K562 (cell line): Measurements from ENCODE around the gene MAK. TPM values are rescaled to one million over a fixed set of nuclear protein-coding genes. Genes with fewer than 3 reads are reported as not detected.
A peak's percentile ranks its signal among the peaks of the same experiment; 100 is the strongest.

Source experiments
- CBFA2T2 ChIP-seq: fragments of 450-650 bp; conservative IDR thresholded peaks from 2 replicates; pipeline ENCODE4 v1.6.1; 2017; ENCODE audit warnings: mild to moderate bottlenecking
- CGGBP1 ChIP-seq: fragments of 250-450 bp; sonication (Bioruptor Pico); IDR thresholded peaks from 2 replicates; pipeline ENCODE4 v1.9.0; 2021; ENCODE audit warnings: mild to moderate bottlenecking
- DACH1 ChIP-seq: fragments of 450-650 bp; IDR thresholded peaks from 2 replicates; pipeline ENCODE4 v1.6.1; 2018; ENCODE audit not compliant: partially characterized antibody
- ELF4 ChIP-seq: fragments of 450-650 bp; formaldehyde crosslinking; IDR thresholded peaks from 2 replicates; pipeline ENCODE4 v1.4.0; 2022; ENCODE audit warnings: missing genetic modification characterization
- EP300 ChIP-seq: IDR thresholded peaks from 2 replicates; pipeline ENCODE4 v1.6.1; 2012; ENCODE audit warnings: low read length, improper control_type of control experiment
- FOXA3 ChIP-seq, 2 experiments: fragments of 450-650 bp in 1 of 2; sonication (generic) in 1 of 2; formaldehyde crosslinking; IDR thresholded peaks in 1 of 2; conservative IDR thresholded peaks in 1 of 2; 2 replicates each; pipeline versions ENCODE4 v1.4.0 to v1.8.0; 2020 to 2022; ENCODE audit warnings: mild to moderate bottlenecking in 2 of 2, missing genetic modification reagents in 1 of 2
- FOXO4 ChIP-seq: fragments of 450-650 bp; formaldehyde crosslinking; IDR thresholded peaks from 2 replicates; pipeline ENCODE4 v1.4.0; 2020; ENCODE audit warnings: mild to moderate bottlenecking, moderate library complexity
- HNRNPUL1 ChIP-seq: fragments of 200-400 bp; formaldehyde crosslinking; IDR thresholded peaks from 2 replicates; pipeline ENCODE4 v1.6.1; 2017; ENCODE audit warnings: low read length
- ILF3 ChIP-seq: fragments of 450-650 bp; IDR thresholded peaks from 2 replicates; pipeline ENCODE4 v1.6.1; 2018; ENCODE audit warnings: antibody characterized with exemption, mild to moderate bottlenecking, moderate library complexity, borderline replicate concordance
- MCM3 ChIP-seq: fragments of 450-650 bp; IDR thresholded peaks from 2 replicates; pipeline ENCODE4 v1.6.1; 2016
- MEIS2 ChIP-seq: fragments of 450-650 bp; IDR thresholded peaks from 2 replicates; pipeline ENCODE4 v1.6.1; 2014; ENCODE audit warnings: mild to moderate bottlenecking; ENCODE audit not compliant: partially characterized antibody
- MTA3 ChIP-seq: fragments of 450-650 bp; formaldehyde crosslinking; IDR thresholded peaks from 2 replicates; pipeline ENCODE4 v1.6.1; 2017; ENCODE audit warnings: mild to moderate bottlenecking, borderline replicate concordance
- NR2C2 ChIP-seq, 2 experiments: fragments of 200-800 bp in 1 of 2; sonication (Bioruptor generic) in 1 of 2; sonication (generic) in 1 of 2; formaldehyde crosslinking in 1 of 2; IDR thresholded peaks; 2 replicates each; pipeline versions ENCODE4 v1.6.1 to v1.8.0; 2016 to 2022; ENCODE audit warnings: mild to moderate bottlenecking in 1 of 2, missing compliant biosample characterization in 1 of 2, missing genetic modification characterization in 1 of 2, missing genetic modification reagents in 1 of 2
- RAD51 ChIP-seq: fragments of 450-650 bp; IDR thresholded peaks from 2 replicates; pipeline ENCODE4 v1.7.1; 2016; ENCODE audit warnings: low read depth, mild to moderate bottlenecking, borderline replicate concordance
- RB1 ChIP-seq: fragments of 450-650 bp; IDR thresholded peaks from 2 replicates; pipeline ENCODE4 v1.6.1; 2017; ENCODE audit warnings: low read depth, mild to moderate bottlenecking
- STAT5B ChIP-seq: fragments of 250-450 bp; sonication (Bioruptor Pico); IDR thresholded peaks from 2 replicates; pipeline ENCODE4 v1.8.0; 2021; ENCODE audit warnings: mild to moderate bottlenecking, inconsistent platforms
- SUPT5H ChIP-seq: fragments of 450-650 bp; IDR thresholded peaks from 2 replicates; pipeline ENCODE4 v1.6.1; 2016
- TGIF2 ChIP-seq: sonication (generic); formaldehyde crosslinking; IDR thresholded peaks from 2 replicates; pipeline ENCODE4 v1.8.1; 2022; ENCODE audit warnings: mild to moderate bottlenecking, missing genetic modification reagents, moderate library complexity
- ZBTB5 ChIP-seq: fragments of 450-650 bp; IDR thresholded peaks from 2 replicates; pipeline ENCODE4 v1.6.1; 2017; ENCODE audit warnings: antibody characterized with exemption
- ZNF274 ChIP-seq: IDR thresholded peaks from 2 replicates; pipeline ENCODE4 v1.6.1; 2011; ENCODE audit warnings: low read depth, mild to moderate bottlenecking, low read length, moderate library complexity, borderline replicate concordance
- ZNF449 ChIP-seq: fragments of 250-450 bp; sonication (Bioruptor Pico); IDR thresholded peaks from 2 replicates; pipeline ENCODE4 v1.8.0; 2022; ENCODE audit warnings: moderate library complexity, mild to moderate bottlenecking, inconsistent platforms
- ZNF561 ChIP-seq: fragments of 450-650 bp; formaldehyde crosslinking; conservative IDR thresholded peaks from 2 replicates; pipeline ENCODE4 v1.4.0; 2020; ENCODE audit warnings: mild to moderate bottlenecking, moderate library complexity
- ZSCAN32 ChIP-seq: fragments of 450-650 bp; formaldehyde crosslinking; IDR thresholded peaks from 2 replicates; pipeline ENCODE4 v1.4.0; 2020; ENCODE audit warnings: mild to moderate bottlenecking, moderate library complexity
- polyA plus RNA-seq, 8 experiments: library from polyadenylated mRNA; depleted of rRNA in 4 of 8; stranded (reverse) in 5 of 8; unstranded in 3 of 8; fragments of >200 nt; fragmentation: Nextera tagmentation in 2 of 8; fragmentation: Illumina TruSeq in 1 of 8; extraction: Ambion mirVana in 2 of 8; extraction: Trizol in 1 of 8; gene quantifications; 2 replicates each; pipeline versions ENCODE4 v1.2.1 to v1.2.3, GENCODE V29; 2011 to 2014; ENCODE audit warnings: inconsistent platforms in 1 of 8, missing spikeins in 1 of 8
- total RNA-seq, 7 experiments: library from RNA; depleted of rRNA in 6 of 7; stranded (reverse); fragments of >200 nt in 6 of 7; fragmentation: Illumina TruSeq in 2 of 7; extraction: Trizol in 2 of 7; gene quantifications; 2 replicates each; pipeline versions ENCODE4 v1.2.1 to v1.2.3, GENCODE V29; 2011 to 2021; ENCODE audit warnings: low replicate concordance in 1 of 7
- TF ChIP-seq, protein P1 (sequence below): fragments of 450-650 bp; IDR thresholded peaks from 2 replicates; pipeline ENCODE4 v1.6.1; 2016; ENCODE audit warnings: low read depth, mild to moderate bottlenecking, moderate library complexity

MAK gene
- total and polyA plus RNA-seq, 9 of the 15 experiments (the other 6 are each of a cell fraction or from before 2014, with no cell fraction given): 0.25 to 1.1 (median 0.53) TPM

- TF ChIP-seq TGIF2 (no peak), ZBTB5 (no peak), RB1 (peak; percentile 95), MTA3 (peak; percentile 49), EP300 (peak; percentile 33), ILF3 (no peak), SUPT5H (peak; percentile 92), ELF4 (0 out of 2 replicates have a peak, but pooled peaks have one; percentile 47), MEIS2 (peak; percentile 87), FOXO4 (CRISPR knock-in tag) (no peak), ZNF274 (peak; percentile 56; the same call in 1 of the 2 replicates), FOXA3 (CRISPR knock-in tag; conservative IDR thresholded peaks at IDR 0.05 in 1 of 2, IDR thresholded peaks at IDR 0.05 in 1 of 2) (peak in 1 of 2 experiments; percentile 57; a peak in 1 of 4 replicates), ZNF561 (CRISPR knock-in tag) (no peak), NR2C2 (CRISPR knock-in tag; IDR thresholded peaks at IDR 0.05) (no peak), NR2C2 (tag; IDR thresholded peaks at IDR 0.05) (peak; percentile 59; the same call in 1 of the 2 replicates), DACH1 (no peak), RAD51 (peak; percentile 36; the same call in 1 of the 2 replicates), MCM3 (no peak), CBFA2T2 (no peak), CGGBP1 (CRISPR knock-in tag) (no peak), HNRNPUL1 (no peak), ZSCAN32 (no peak), STAT5B (CRISPR knock-in tag) (no peak), ZNF449 (CRISPR knock-in tag) (0 out of 2 replicates have a peak, but pooled peaks have one; percentile 19)
- TF ChIP-seq, protein P1, sequence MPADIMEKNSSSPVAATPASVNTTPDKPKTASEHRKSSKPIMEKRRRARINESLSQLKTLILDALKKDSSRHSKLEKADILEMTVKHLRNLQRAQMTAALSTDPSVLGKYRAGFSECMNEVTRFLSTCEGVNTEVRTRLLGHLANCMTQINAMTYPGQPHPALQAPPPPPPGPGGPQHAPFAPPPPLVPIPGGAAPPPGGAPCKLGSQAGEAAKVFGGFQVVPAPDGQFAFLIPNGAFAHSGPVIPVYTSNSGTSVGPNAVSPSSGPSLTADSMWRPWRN: peak; percentile 80
Measured at GRCh38 chr6:10747251-10747972, 90.9 kb downstream of the MAK start, which contains the start of gene TMEM14B (continued).
